Trophoblast cell (in vitro differentiated cells and primary cell): ENCODE measurements around the gene SEMA3G.

Experiments used
- DNase-seq, 2 donors: peaks; one replicate each; pipeline ENCODE4 v3.0.0-alpha.2; 2016
- H2AFZ ChIP-seq: 2 replicates; pipeline ENCODE4 v1.6.1; 2013; ENCODE audit warnings: low read length, moderate library complexity, mild to moderate bottlenecking; ENCODE audit not compliant: insufficient read depth, poor library complexity
- H2AK5ac ChIP-seq: 2 replicates; pipeline ENCODE4 v1.6.1; 2013; ENCODE audit warnings: mild to moderate bottlenecking, low read length
- H2BK120ac ChIP-seq: 2 replicates; pipeline ENCODE4 v1.6.1; 2013; ENCODE audit warnings: low read length, mild to moderate bottlenecking, moderate library complexity; ENCODE audit not compliant: insufficient read depth, poor library complexity
- H2BK12ac ChIP-seq: 2 replicates; pipeline ENCODE4 v1.6.1; 2013; ENCODE audit warnings: mild to moderate bottlenecking, low read length, moderate library complexity
- H2BK5ac ChIP-seq: 2 replicates; pipeline ENCODE4 v1.6.1; 2013; ENCODE audit warnings: low read length, low read depth, moderate library complexity, mild to moderate bottlenecking; ENCODE audit not compliant: poor library complexity
- H3K14ac ChIP-seq: 2 replicates; pipeline ENCODE4 v1.6.1; 2013; ENCODE audit warnings: mild to moderate bottlenecking, low read length
- H3K18ac ChIP-seq: 2 replicates; pipeline ENCODE4 v1.6.1; 2013; ENCODE audit warnings: mild to moderate bottlenecking, low read length
- H3K23ac ChIP-seq: 2 replicates; pipeline ENCODE4 v1.6.1; 2013; ENCODE audit warnings: low read length
- H3K27ac ChIP-seq: 2 replicates; pipeline ENCODE4 v1.5.1; 2013; ENCODE audit warnings: low read depth, mild to moderate bottlenecking, inconsistent platforms, low read length, moderate library complexity
- H3K27me3 ChIP-seq: 2 replicates; pipeline ENCODE4 v1.6.1; 2013; ENCODE audit warnings: inconsistent platforms, mild to moderate bottlenecking, low read length, moderate library complexity; ENCODE audit not compliant: insufficient read depth
- H3K36me3 ChIP-seq, 2 experiments: 1 replicate in 1 of 2; 2 replicates in 1 of 2; pipeline ENCODE4 v1.6.1; 2013; ENCODE audit warnings: low read length in 2 of 2, mild to moderate bottlenecking in 2 of 2, moderate library complexity in 1 of 2; ENCODE audit not compliant: insufficient read depth in 2 of 2, control insufficient read depth in 1 of 2
- H3K4ac ChIP-seq: 2 replicates; pipeline ENCODE4 v1.6.1; 2013; ENCODE audit warnings: low read depth, mild to moderate bottlenecking, low read length, moderate library complexity
- H3K4me1 ChIP-seq, 2 experiments: 1 replicate in 1 of 2; 2 replicates in 1 of 2; pipeline ENCODE4 v1.6.1; 2013; ENCODE audit warnings: low read length in 2 of 2, mild to moderate bottlenecking in 2 of 2, moderate library complexity in 1 of 2; ENCODE audit not compliant: insufficient read depth in 2 of 2, control insufficient read depth in 1 of 2
- H3K4me2 ChIP-seq: 2 replicates; pipeline ENCODE4 v1.6.1; 2013; ENCODE audit warnings: inconsistent platforms, mild to moderate bottlenecking, low read length, moderate library complexity
- H3K4me3 ChIP-seq: 2 replicates; pipeline ENCODE4 v1.5.1; 2013; ENCODE audit warnings: mild to moderate bottlenecking, low read depth, low read length, inconsistent platforms
- H3K79me1 ChIP-seq: one replicate; pipeline ENCODE4 v1.6.1; 2013; ENCODE audit warnings: low read length
- H3K79me2 ChIP-seq: 2 replicates; pipeline ENCODE4 v1.6.1; 2013; ENCODE audit warnings: low read length, mild to moderate bottlenecking; ENCODE audit not compliant: control insufficient read depth, insufficient read depth, poor library complexity
- H3K9ac ChIP-seq: 2 replicates; pipeline ENCODE4 v1.6.1; 2013; ENCODE audit warnings: mild to moderate bottlenecking, low read length
- H3K9me3 ChIP-seq: 2 replicates; pipeline ENCODE4 v1.6.1; 2013; ENCODE audit warnings: low read depth, mild to moderate bottlenecking, control low read depth, inconsistent platforms, low read length; ENCODE audit not compliant: insufficient read depth
- H4K12ac ChIP-seq: 2 replicates; pipeline ENCODE4 v1.6.1; 2013; ENCODE audit warnings: low read depth, mild to moderate bottlenecking, low read length, moderate library complexity
- H4K8ac ChIP-seq: 2 replicates; pipeline ENCODE4 v1.6.1; 2013; ENCODE audit warnings: low read depth, mild to moderate bottlenecking, low read length, moderate library complexity
- H4K91ac ChIP-seq: one replicate; pipeline ENCODE4 v1.6.1; 2013; ENCODE audit warnings: low read depth, mild to moderate bottlenecking, low read length, moderate library complexity
- whole genome bisulfite sequencing: extraction: QIAGEN DNeasy Blood & Tissue Kit; methylation state at CpG from one replicate; pipeline ENCODE4 v1.1.7; 2013; ENCODE audit warnings: missing lambda C conversion rate; ENCODE audit not compliant: insufficient read length, insufficient coverage; ENCODE audit errors: extremely low coverage; 5-methylcytosine and 5-hydroxymethylcytosine counted together

Gene SEMA3G

GRCh38 chr3:52483577-52484381, 38.9 kb upstream of the SEMA3G start:
- Histone ChIP-seq H2AFZ (no peak overlapping the region), H3K79me1 (no peaks in the 10 kb centered on the region), H2AK5ac (no peak overlapping the region), H3K9me3 (peaks cover 2% of the 10 kb centered on the region), H3K14ac (no peak overlapping the region), H3K79me2 (no peaks in the 10 kb centered on the region), H2BK5ac (no peak overlapping the region), H4K91ac (no peak overlapping the region), H3K4me2 (no peak overlapping the region), H2BK120ac (no peak overlapping the region), H4K12ac (no peak overlapping the region), H2BK12ac (no peak overlapping the region), H3K23ac (no peak overlapping the region), H3K36me3 (peaks cover 89% of the 10 kb centered on the region in 2 experiments), H3K4me1 (peaks cover 5% of the 10 kb centered on the region in 2 experiments), H3K27me3 (no peaks in the 10 kb centered on the region), H4K8ac (no peak overlapping the region), H3K4me3 (no peak overlapping the region), H3K4ac (no peak overlapping the region), H3K9ac (no peak overlapping the region), H3K18ac (no peak overlapping the region), H3K27ac (no peak overlapping the region)
- peak in 1 of 2 donors; percentile 20 for DNase-seq
- no CpG with 5 or more reads among the region's 13 CpGs for WGBS

- DNase-seq: no peak
- Histone ChIP-seq H3K14ac (no peak overlapping the region), H3K9ac (no peak overlapping the region), H3K4me1 (peaks cover 5% of the 10 kb centered on the region in 2 experiments), H2BK12ac (no peak overlapping the region), H2AFZ (no peak overlapping the region), H3K23ac (no peak overlapping the region), H3K18ac (no peak overlapping the region), H3K4me2 (no peak overlapping the region), H3K4me3 (no peak overlapping the region), H3K9me3 (peaks cover 2% of the 10 kb centered on the region), H3K4ac (no peak overlapping the region), H3K27ac (no peak overlapping the region), H4K8ac (no peak overlapping the region), H3K79me2 (no peaks in the 10 kb centered on the region), H3K27me3 (no peaks in the 10 kb centered on the region), H2BK5ac (no peak overlapping the region), H4K91ac (no peak overlapping the region), H3K79me1 (no peaks in the 10 kb centered on the region), H3K36me3 (peaks cover 89 to 90% of the 10 kb centered on the region in 2 experiments), H2AK5ac (no peak overlapping the region), H4K12ac (no peak overlapping the region), H2BK120ac (no peak overlapping the region)
- WGBS: no CpG with 5 or more reads among the region's 14 CpGs
These were observed 38.2 kb upstream of the SEMA3G start for GRCh38 chr3:52483081-52483480.

DNA sequence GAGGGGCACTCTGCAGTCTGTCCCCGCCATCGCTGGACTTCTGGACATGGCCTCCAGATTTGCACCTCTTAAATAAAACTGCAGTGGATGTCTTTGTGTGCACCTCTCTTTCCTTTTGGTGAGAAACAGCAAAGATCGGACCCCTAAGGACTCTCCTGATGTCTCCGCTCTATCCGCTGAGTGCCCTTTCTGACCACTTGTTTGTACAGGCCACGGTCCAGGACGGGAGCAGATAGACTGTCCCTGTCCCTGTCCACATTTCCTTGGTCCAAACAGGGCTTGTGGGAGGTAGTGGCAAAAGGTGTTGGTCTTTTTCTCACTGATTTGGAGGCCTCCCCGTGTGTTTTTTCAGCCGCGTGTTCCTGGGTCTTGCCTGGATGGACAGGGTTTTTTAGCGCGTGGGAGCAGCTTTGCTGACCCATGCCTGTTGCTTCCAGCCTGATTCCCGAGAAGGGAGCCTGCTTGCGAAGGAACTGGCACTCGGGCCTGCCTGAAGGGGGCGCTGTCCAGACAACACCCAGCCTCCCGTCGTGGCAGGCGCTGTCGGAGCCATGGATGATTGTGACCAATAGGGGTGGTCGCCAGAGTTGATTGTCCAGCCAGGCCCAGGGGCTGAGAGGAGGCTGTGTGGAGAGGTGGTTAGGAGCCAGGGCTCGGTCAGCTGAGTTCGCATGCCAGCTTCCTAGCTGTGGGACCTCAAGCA, 37.1 kb upstream of the SEMA3G start:
- Histone ChIP-seq H4K8ac (no peak overlapping the region), H3K23ac (no peak overlapping the region), H2BK12ac (no peak overlapping the region), H3K4me2 (no peak overlapping the region), H3K36me3 (peaks cover 90% of the 10 kb centered on the region in 2 experiments), H3K27ac (no peak overlapping the region), H2AK5ac (no peak overlapping the region), H3K4ac (no peak overlapping the region), H3K4me3 (no peak overlapping the region), H3K18ac (no peak overlapping the region), H3K79me2 (no peaks in the 10 kb centered on the region), H2BK5ac (no peak overlapping the region), H3K14ac (no peak overlapping the region), H2AFZ (no peak overlapping the region), H3K4me1 (peaks cover 5% of the 10 kb centered on the region in 2 experiments), H3K9ac (no peak overlapping the region), H3K79me1 (no peaks in the 10 kb centered on the region), H2BK120ac (no peak overlapping the region), H3K9me3 (peaks cover 2% of the 10 kb centered on the region), H4K12ac (no peak overlapping the region), H4K91ac (no peak overlapping the region), H3K27me3 (no peaks in the 10 kb centered on the region)
- WGBS: no CpG with 5 or more reads among the region's 23 CpGs
- DNase-seq: no peak

DNA sequence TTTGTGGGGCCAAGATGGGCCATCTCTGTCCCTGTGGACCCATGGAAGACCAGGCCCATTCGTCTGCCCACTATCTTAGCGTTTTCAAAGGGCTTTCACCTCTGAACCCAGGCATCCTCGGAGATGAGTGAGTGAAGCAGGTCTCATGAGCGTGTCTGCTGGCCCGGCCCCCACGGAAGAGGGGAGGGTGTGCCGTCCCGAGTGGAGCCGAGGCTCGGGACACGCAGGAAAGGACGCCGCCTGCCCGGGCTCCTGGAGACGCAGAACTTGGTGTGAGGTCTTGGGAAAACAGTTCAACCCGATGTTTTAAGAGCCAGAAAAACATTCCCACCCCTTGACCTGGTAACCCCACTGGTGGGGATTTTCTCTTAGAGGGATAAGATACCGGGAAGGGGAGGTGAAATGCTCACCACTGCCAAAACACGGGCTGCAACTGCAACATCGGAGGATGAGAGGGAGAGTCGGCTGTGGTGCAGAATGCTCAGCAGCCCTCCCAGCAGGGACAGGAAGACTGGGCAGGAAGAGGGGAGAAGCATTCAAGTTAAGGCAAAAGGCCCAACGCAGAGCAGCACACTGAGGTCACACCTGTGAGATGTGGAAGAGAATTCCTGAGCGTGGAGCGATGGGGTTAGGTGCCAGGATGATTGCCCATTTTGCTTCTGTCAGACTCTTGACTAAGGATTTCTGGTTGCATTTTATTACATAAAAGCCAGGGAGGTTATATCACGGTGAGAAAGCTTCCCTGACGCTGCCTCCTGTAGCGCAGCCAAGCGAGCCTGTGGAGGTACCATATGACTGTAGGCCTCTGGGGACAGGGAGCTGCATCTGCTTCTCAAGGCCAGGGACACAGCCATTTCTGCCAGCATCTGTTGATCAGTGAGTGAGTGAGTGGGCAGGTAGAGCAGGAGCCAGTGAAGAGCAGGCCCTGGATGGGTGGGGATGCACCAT, 36.1 kb upstream of the SEMA3G start:
- H3K14ac ChIP-seq: no peak overlapping the region
- H3K4me3 ChIP-seq: no peak overlapping the region
- peaks cover 2% of the 10 kb centered on the region for H3K9me3 ChIP-seq
- H2BK5ac ChIP-seq: no peak overlapping the region
- DNase-seq: no peak
- H2BK12ac ChIP-seq: no peak overlapping the region
- no peak overlapping the region for H3K4ac ChIP-seq
- no peaks in the 10 kb centered on the region for H3K79me1 ChIP-seq
- H2BK120ac ChIP-seq: no peak overlapping the region
- H3K23ac ChIP-seq: no peak overlapping the region
- no peak overlapping the region for H4K91ac ChIP-seq
- no peak overlapping the region for H2AFZ ChIP-seq
- no peak overlapping the region for H4K12ac ChIP-seq
- no peak overlapping the region for H3K4me2 ChIP-seq
- no peak overlapping the region for H2AK5ac ChIP-seq
- H3K36me3 ChIP-seq: peaks cover 88 to 89% of the 10 kb centered on the region in 2 experiments
- peaks cover 5% of the 10 kb centered on the region in 2 experiments for H3K4me1 ChIP-seq
- H4K8ac ChIP-seq: no peak overlapping the region
- no peaks in the 10 kb centered on the region for H3K27me3 ChIP-seq
- H3K79me2 ChIP-seq: no peaks in the 10 kb centered on the region
- H3K27ac ChIP-seq: no peak overlapping the region
- H3K9ac ChIP-seq: no peak overlapping the region
- WGBS: no CpG with 5 or more reads among the region's 27 CpGs
- no peak overlapping the region for H3K18ac ChIP-seq
